Neural cell (in vitro differentiated cells): ENCODE data around the gene STUM. TPM values are rescaled to one million over a fixed set of nuclear protein-coding genes. Genes with fewer than 3 reads are reported as not detected.

Source experiments
- H2AFZ ChIP-seq: fragments of 200-600, 300-800 bp; sonication (generic), shearing (Covaris generic); 2 replicates; pipeline ENCODE4 v1.6.0; 2014; ENCODE audit warnings: low read depth, mild to moderate bottlenecking, antibody characterized with exemption, low read length, moderate library complexity
- H3F3A ChIP-seq: fragments of 200-600 bp; shearing (Covaris generic); 2 replicates; pipeline ENCODE4 v1.6.1; 2016; ENCODE audit warnings: mild to moderate bottlenecking, moderate library complexity, mixed read lengths, antibody characterized with exemption, low read length; ENCODE audit not compliant: insufficient read depth, poor library complexity, severe bottlenecking
- H3K27ac ChIP-seq: fragments of 200-600, 300-800 bp; sonication (generic), shearing (Covaris generic); 2 replicates; pipeline ENCODE4 v1.5.1; 2014; ENCODE audit warnings: mild to moderate bottlenecking, low read length, moderate library complexity
- H3K27me3 ChIP-seq: fragments of 300-800, 200-600 bp; sonication (generic), shearing (Covaris generic); 2 replicates; pipeline ENCODE4 v1.6.0; 2014; ENCODE audit warnings: mild to moderate bottlenecking, low read depth, low read length, moderate library complexity; ENCODE audit not compliant: insufficient read depth
- H3K36me3 ChIP-seq: fragments of 300-800, 200-600 bp; sonication (generic), shearing (Covaris generic); 2 replicates; pipeline ENCODE4 v1.5.1; 2014; ENCODE audit warnings: mild to moderate bottlenecking, antibody characterized with exemption, low read length, moderate library complexity; ENCODE audit not compliant: insufficient read depth
- H3K4me2 ChIP-seq: fragments of 300-800, 200-600 bp; sonication (generic), shearing (Covaris generic); 2 replicates; pipeline ENCODE4 v1.6.0; 2014; ENCODE audit warnings: mild to moderate bottlenecking, low read length
- H3K4me3 ChIP-seq: fragments of 300-800, 200-600 bp; sonication (generic), shearing (Covaris generic); 2 replicates; pipeline ENCODE4 v1.5.1; 2014; ENCODE audit warnings: mild to moderate bottlenecking, low read length, moderate library complexity
- H3K79me2 ChIP-seq: fragments of 200-600 bp; shearing (Covaris generic); replicated peaks from 2 replicates; pipeline ENCODE4 v1.6.0; 2014; ENCODE audit warnings: mild to moderate bottlenecking, low read length, moderate library complexity; ENCODE audit not compliant: insufficient read depth
- H3K9ac ChIP-seq: fragments of 300-800, 200-600 bp; sonication (generic), shearing (Covaris generic); 2 replicates; pipeline ENCODE4 v1.6.1; 2016; ENCODE audit warnings: mild to moderate bottlenecking, low read length, mixed read lengths
- H3K9me2 ChIP-seq: fragments of 200-600 bp; shearing (Covaris generic); 2 replicates; pipeline ENCODE4 v1.6.1; 2016; ENCODE audit warnings: mild to moderate bottlenecking, low read length, mixed read lengths; ENCODE audit not compliant: insufficient read depth
- H3K9me3 ChIP-seq: fragments of 200-600, 300-800 bp; sonication (generic), shearing (Covaris generic); 2 replicates; pipeline ENCODE4 v1.6.1; 2016; ENCODE audit warnings: mild to moderate bottlenecking, mixed run types, low read length, moderate library complexity, mixed read lengths
- H4K20me1 ChIP-seq: fragments of 200-600 bp; shearing (Covaris generic); 2 replicates; pipeline ENCODE4 v1.6.1; 2016; ENCODE audit warnings: mild to moderate bottlenecking, mixed run types; ENCODE audit not compliant: insufficient read depth
- CTCF ChIP-seq: fragments of 450-650 bp; IDR thresholded peaks from 2 replicates; pipeline ENCODE4 v1.5.1; 2014; ENCODE audit warnings: antibody characterized with exemption, mild to moderate bottlenecking, moderate library complexity; ENCODE audit not compliant: poor library complexity, severe bottlenecking
- EP300 ChIP-seq: fragments of 450-650 bp; conservative IDR thresholded peaks from 2 replicates; pipeline ENCODE4 v1.6.1; 2014; ENCODE audit warnings: antibody characterized with exemption, mild to moderate bottlenecking, moderate library complexity; ENCODE audit not compliant: poor library complexity, severe bottlenecking
- EZH2 ChIP-seq: fragments of 200-600, 300-800 bp; shearing (Covaris generic), sonication (generic); IDR thresholded peaks from 2 replicates; pipeline ENCODE4 v1.6.1; 2014; ENCODE audit warnings: antibody characterized with exemption, low read length, borderline replicate concordance, mild to moderate bottlenecking; ENCODE audit not compliant: insufficient read depth, poor library complexity, severe bottlenecking
- MXI1 ChIP-seq: fragments of 450-650 bp; conservative IDR thresholded peaks from 2 replicates; pipeline ENCODE4 v1.6.1; 2014; ENCODE audit warnings: antibody characterized with exemption, mild to moderate bottlenecking; ENCODE audit not compliant: poor library complexity, severe bottlenecking
- POLR2AphosphoS5 ChIP-seq: IDR thresholded peaks from 2 replicates; pipeline ENCODE4 v1.6.1; 2012
- RAD21 ChIP-seq: fragments of 450-650 bp; conservative IDR thresholded peaks from 2 replicates; pipeline ENCODE4 v1.6.1; 2014; ENCODE audit warnings: antibody characterized with exemption, mild to moderate bottlenecking, moderate library complexity
- REST ChIP-seq: IDR thresholded peaks from 2 replicates; pipeline ENCODE4 v1.6.1; 2012; ENCODE audit warnings: borderline replicate concordance
- SMC3 ChIP-seq: fragments of 450-650 bp; conservative IDR thresholded peaks from 2 replicates; pipeline ENCODE4 v1.6.1; 2014; ENCODE audit warnings: antibody characterized with exemption, mild to moderate bottlenecking, moderate library complexity; ENCODE audit not compliant: poor library complexity
- TAF1 ChIP-seq: IDR thresholded peaks from 2 replicates; pipeline ENCODE4 v1.6.1; 2012; ENCODE audit warnings: low read depth
- polyA plus RNA-seq: library from polyadenylated mRNA; depleted of rRNA; stranded (reverse); fragments of >200 nt; gene quantifications from 2 replicates; pipeline ENCODE4 v1.2.3, GENCODE V29; 2014

The STUM gene
- polyA plus RNA-seq, 1 donor from 2014 or later = 0.52 TPM

GRCh38 chr1:226551299-226551698 is 2.7 kb downstream of the STUM start:
- no peak overlapping the region for H2AFZ ChIP-seq
- no peak overlapping the region for H3K4me2 ChIP-seq
- H3K9ac ChIP-seq = no peak overlapping the region
- no peaks in the 10 kb centered on the region for H3F3A ChIP-seq
- no peaks in the 10 kb centered on the region for H3K9me2 ChIP-seq
- no peaks in the 10 kb centered on the region for H3K79me2 ChIP-seq
- H4K20me1 ChIP-seq = no peaks in the 10 kb centered on the region
- peaks cover 49% of the 10 kb centered on the region for H3K27me3 ChIP-seq
- no peaks in the 10 kb centered on the region for H3K9me3 ChIP-seq
- H3K36me3 ChIP-seq = no peaks in the 10 kb centered on the region
- H3K27ac ChIP-seq = no peak overlapping the region
- no peak for TF ChIP-seq EP300
- no peak for TF ChIP-seq TAF1
- H3K4me3 ChIP-seq = no peak overlapping the region

GRCh38 chr1:226552061-226552460 is 3.5 kb downstream of the STUM start:
- no peaks in the 10 kb centered on the region for H3K36me3 ChIP-seq
- H4K20me1 ChIP-seq = no peaks in the 10 kb centered on the region
- peaks cover 48% of the 10 kb centered on the region for H3K27me3 ChIP-seq
- H3K4me3 ChIP-seq = no peak overlapping the region
- no peaks in the 10 kb centered on the region for H3K9me2 ChIP-seq
- no peak overlapping the region for H3K9ac ChIP-seq
- H3F3A ChIP-seq = no peaks in the 10 kb centered on the region
- no peaks in the 10 kb centered on the region for H3K79me2 ChIP-seq
- H2AFZ ChIP-seq = no peak overlapping the region
- no peak overlapping the region for H3K4me2 ChIP-seq
- TF ChIP-seq SMC3 (no peak), REST (no peak), EZH2 (no peak), TAF1 (no peak), RAD21 (no peak), EP300 (no peak), MXI1 (no peak)
- no peaks in the 10 kb centered on the region for H3K9me3 ChIP-seq
- H3K27ac ChIP-seq = no peak overlapping the region

- Histone ChIP-seq H3K9me3 (no peaks in the 10 kb centered on the region), H3F3A (no peaks in the 10 kb centered on the region), H3K27me3 (peaks cover 43% of the 10 kb centered on the region), H3K36me3 (no peaks in the 10 kb centered on the region), H3K27ac (no peak overlapping the region), H3K4me2 (no peak overlapping the region), H4K20me1 (no peaks in the 10 kb centered on the region), H2AFZ (no peak overlapping the region), H3K79me2 (no peaks in the 10 kb centered on the region), H3K4me3 (no peak overlapping the region), H3K9ac (no peak overlapping the region), H3K9me2 (no peaks in the 10 kb centered on the region)
- TF ChIP-seq REST (no peak), POLR2AphosphoS5 (no peak), MXI1 (no peak), TAF1 (no peak), EP300 (no peak), CTCF (no peak), SMC3 (no peak), RAD21 (no peak), EZH2 (no peak)
These were observed 4.8 kb downstream of the STUM start for GRCh38 chr1:226553266-226553923.
